NCI-H2196 treated with DMSO at 0.1 percent for 48 hours (cell line): ENCODE measurements around the gene HGS.
"Not testable (repeated sequence)": the region's sequence is repeated elsewhere in the genome, so short reads cannot be mapped to it uniquely, and the experiment has no call there.

Experiments
- DNase-seq: peaks from one replicate; lab custom pipeline; 2025; ENCODE audit not compliant: unreplicated experiment; lab: John Stamatoyannopoulos, UW

The HGS gene

DNA sequence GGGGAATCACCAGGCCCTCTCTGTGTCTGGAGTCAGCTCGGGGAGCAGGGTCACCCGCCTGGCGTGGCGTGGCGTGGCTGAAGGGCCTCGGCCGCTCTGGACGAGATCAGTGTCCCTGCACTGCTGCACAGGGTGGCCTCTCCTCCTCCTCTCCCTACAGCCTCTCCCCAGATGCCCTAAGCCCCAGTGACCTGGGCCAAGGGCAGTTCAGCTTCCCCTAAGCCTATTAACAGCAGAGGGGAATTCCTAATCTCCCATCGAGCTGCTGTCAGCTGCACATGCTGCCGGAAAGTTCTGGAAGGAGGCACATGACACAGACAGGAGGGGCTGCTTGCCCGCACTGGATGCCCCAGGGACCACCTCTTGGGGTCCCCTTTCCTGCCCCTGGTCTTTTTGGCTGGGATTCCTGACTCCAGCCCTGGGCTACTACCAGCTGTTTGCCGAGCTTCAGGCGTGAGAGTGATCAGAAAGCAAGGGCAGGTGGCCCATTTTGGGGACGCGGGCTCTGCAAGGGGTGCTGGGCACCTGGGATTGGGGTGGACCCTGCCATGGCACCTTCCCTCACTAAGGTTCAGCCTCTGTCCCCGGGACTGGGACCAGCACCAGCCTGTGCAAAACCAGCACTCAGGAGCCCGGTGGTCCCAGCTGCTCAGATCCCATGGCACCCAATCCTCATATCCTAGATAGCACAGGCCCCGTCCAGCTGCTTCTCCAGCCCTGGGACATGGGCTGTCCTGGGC lies 28.3 kb upstream of the HGS start:
- no peak for DNase-seq

DNA sequence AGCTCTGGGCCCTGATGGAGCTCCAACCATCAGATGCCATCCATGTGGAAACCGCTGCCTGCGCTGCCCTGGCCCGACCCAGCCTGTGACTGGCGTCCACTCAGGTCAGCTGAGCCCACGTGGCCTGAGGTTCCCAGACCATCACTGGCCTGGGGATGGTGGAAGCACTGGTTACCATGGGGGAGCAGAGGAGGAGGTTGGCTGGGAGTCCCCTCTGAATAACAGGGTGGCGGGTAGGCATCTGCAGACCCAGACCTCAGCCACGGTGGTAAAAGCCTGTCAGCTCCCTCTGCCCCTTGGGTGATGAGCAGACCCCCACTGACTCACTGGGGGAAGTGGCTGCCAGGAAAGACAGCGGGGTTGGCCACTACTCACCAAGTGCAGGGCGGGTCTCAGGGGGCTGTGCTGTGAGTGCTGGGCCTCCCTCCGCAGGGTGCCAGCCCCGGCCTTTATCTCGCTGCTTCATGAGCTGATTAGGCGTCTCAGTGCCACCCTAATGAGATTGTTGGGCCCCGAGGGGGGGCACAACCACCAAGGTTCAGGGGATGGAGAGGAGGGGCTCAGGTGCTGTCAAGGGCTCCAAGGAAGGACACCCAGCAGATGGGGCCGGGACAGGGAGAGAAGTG lies 27.6 kb upstream of the HGS start, which contains the start of gene PDE6G:
Gene PDE6G (minus strand): TSS at position 425 of the 626 bp plus-strand sequence. CDS start 3,237 bp downstream, outside the sequence.
- DNase-seq = no peak

- no peak for DNase-seq
Measured at GRCh38 chr17:81656835-81657234, 27.0 kb upstream of the HGS start.

DNA sequence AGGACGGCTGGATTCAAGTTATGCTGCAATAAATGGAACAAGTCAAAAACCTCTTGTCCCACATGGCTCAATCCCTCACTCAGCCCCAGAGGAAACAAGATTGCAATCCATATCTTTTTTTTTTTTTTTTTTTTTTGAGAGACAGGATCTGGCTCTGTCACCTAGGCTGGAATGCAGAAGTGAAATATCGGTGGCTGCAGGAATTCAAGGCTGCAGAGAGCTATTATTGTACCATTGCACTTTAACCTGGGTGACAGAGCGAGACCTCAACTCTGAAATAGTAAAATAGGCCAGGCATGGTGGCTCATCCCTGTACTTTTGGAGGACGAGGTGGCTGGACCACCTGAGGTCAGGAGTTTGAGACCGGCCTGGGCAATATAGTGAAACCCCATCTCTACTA lies 24.8 kb upstream of the HGS start:
- no peak for DNase-seq

DNA sequence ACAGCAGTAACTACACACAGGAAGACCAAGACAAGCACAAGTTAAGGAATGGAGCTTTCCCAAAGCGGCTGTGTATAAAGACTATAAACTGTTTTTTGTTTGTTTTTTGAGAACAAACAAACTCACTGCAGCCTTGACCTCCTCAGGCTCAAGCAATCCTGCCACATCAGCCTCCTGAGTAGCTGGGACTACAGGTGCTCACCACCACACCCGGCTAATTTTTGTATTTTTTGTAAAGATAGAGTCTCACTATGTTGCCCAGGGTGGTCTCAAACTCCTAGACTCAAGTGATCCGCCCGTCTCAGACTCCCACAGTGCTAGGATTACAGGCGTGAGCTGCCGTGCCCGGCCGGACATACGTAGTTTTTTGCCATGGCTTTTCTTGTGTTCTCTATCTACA lies 23.4 kb upstream of the HGS start:
- no peak for DNase-seq

- no peak for DNase-seq
Measured at GRCh38 chr17:81662002-81662401, 21.8 kb upstream of the HGS start.

GRCh38 chr17:81664051-81664470 lies 19.8 kb upstream of the HGS start:
- DNase-seq = no peak

GRCh38 chr17:81665205-81666091 lies 18.4 kb upstream of the HGS start:
- DNase-seq = peak; percentile 48

- DNase-seq = no peak
Measured at GRCh38 chr17:81666092-81666341, 17.8 kb upstream of the HGS start.

- peak; percentile 95 for DNase-seq
Measured at GRCh38 chr17:81666342-81667191, 17.2 kb upstream of the HGS start, which contains the start of the genes CCDC137 and OXLD1. Gene CCDC137, plus strand, starts transcription at chr17:81666737. Its CDS starts 30 bp downstream, at chr17:81666767. Gene OXLD1, minus strand, starts transcription at chr17:81666605. Its CDS starts 28 bp downstream, at chr17:81666577.

DNA sequence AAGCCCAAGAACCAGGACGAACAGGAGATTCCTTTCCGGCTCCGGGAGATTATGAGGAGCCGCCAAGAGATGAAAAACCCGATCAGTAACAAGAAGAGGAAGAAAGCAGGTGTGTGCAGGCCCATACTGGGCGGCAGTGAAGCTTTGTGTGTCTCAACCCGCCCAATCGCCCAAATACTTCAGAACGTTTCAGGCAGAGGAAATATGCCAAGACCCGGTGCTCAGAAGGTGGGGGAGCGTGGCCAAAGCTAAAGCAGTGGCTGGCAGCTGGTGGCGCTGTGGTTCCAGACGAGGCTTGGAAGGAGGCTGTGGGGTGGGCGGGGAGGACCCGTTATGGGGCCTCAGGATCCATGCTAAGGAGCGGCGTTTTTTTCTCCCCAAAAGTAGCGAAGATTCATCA lies 16.1 kb upstream of the HGS start:
- DNase-seq = no peak

- no peak for DNase-seq
Measured at GRCh38 chr17:81672504-81672903, 11.3 kb upstream of the HGS start.

- DNase-seq = no peak
Measured at GRCh38 chr17:81672954-81673353, 10.9 kb upstream of the HGS start.

DNA sequence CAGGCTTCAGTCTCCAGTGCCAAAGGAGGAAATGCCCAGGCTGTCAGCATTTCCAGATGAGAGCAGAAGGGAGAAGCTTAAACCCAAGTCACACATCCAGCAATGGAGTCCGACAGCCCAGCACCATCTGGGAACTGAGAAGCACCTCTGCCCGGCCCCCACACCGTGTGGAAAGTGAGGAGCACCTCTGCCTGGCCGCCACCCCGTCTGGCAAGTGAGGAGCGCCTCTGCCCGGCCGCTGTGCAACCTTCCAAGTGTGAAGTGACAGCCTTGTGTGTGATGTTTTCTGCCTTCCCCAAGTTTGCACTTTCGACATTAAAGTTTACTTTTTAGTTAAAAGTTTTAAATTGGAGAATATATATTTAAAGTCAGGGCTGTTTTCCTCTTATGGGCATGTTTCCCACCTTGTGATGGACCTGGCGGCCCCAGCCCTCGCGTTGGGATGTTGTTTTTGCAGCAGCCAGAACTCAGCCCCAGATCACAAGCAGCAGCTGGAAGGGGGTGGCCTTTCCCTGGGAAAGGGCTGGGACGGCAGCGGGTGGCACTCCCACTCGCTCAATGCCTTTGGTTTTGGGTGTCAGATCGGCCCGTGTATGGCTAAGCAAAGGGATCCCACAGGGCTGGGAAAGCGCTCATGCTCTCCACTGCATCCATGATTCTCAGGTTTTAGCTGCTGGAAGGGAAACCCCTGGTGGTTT lies 10.1 kb upstream of the HGS start:
- no peak for DNase-seq

- not testable (repeated sequence) for DNase-seq
Measured at GRCh38 chr17:81675515-81676221, 8.1 kb upstream of the HGS start.

GRCh38 chr17:81676906-81677305 lies 6.9 kb upstream of the HGS start:
- DNase-seq = no peak

GRCh38 chr17:81680150-81680549 lies 3.7 kb upstream of the HGS start:
- no peak for DNase-seq

GRCh38 chr17:81681672-81682071 lies 2.1 kb upstream of the HGS start:
- DNase-seq = peak; percentile 76

DNA sequence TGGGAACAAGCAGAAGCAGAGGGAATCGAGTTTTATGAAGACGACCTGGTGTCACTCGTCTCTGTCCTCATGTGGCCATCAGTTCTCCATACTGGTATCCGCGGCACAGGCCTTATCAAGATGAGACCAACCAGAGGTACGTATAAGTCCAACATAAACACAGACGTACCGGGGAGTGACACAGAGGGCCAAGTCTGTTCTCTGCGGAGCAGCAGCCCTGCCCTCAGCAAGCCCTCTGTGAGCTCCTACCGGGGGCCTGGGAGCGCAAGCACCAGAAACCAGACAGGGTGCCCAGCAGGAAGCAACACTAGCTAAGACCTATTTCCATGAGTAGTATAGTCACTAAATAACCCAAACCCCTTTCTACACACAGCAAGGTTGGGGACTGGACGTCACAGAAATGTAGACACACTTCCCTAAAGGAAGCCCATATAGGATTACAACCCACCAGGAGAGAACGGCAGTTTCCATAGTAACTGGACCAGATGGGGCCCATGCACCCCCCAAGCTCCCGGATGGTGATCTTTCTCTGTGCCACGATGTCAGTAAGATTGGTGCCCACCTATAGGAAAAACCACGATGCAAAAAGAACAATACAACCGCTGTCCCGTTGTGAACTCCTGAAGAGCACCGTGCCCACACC lies 1.1 kb upstream of the HGS start:
- DNase-seq = no peak
